Fibroblast of lung (primary cell): ENCODE results near the gene ALOX5. TPM values are rescaled to one million over a fixed set of nuclear protein-coding genes. Genes with fewer than 3 reads are reported as not detected.

ENCODE experiments used
- DNase-seq, 2 donors: peaks; one replicate each; pipeline versions ENCODE4 v3.0.0 to v3.0.0-alpha.2; 2010; ENCODE audit warnings: low read depth in 2 of 2
- H2AFZ ChIP-seq: 2 replicates; pipeline ENCODE4 v1.5.1; 2012; ENCODE audit warnings: low read length, control low read depth, inconsistent platforms
- H3K27ac ChIP-seq: 2 replicates; pipeline ENCODE4 v1.5.1; 2011; ENCODE audit warnings: low read length, control low read depth; ENCODE audit not compliant: insufficient read depth
- H3K27me3 ChIP-seq: 2 replicates; pipeline ENCODE4 v1.5.1; 2011; ENCODE audit warnings: mild to moderate bottlenecking, low read length; ENCODE audit not compliant: control insufficient read depth, insufficient read depth
- H3K36me3 ChIP-seq: 2 replicates; pipeline ENCODE4 v1.5.1; 2011; ENCODE audit warnings: low read length; ENCODE audit not compliant: control insufficient read depth, insufficient read depth
- H3K4me1 ChIP-seq: 2 replicates; pipeline ENCODE4 v1.5.1; 2011; ENCODE audit warnings: low read length; ENCODE audit not compliant: control insufficient read depth, insufficient read depth; ENCODE audit errors: extremely low read depth
- H3K4me2 ChIP-seq: 2 replicates; pipeline ENCODE4 v1.5.1; 2011; ENCODE audit warnings: low read length, control low read depth; ENCODE audit not compliant: insufficient read depth; ENCODE audit errors: extremely low read depth
- H3K4me3 ChIP-seq, 4 experiments: fragments of 200-600 bp in 1 of 4; sonication (generic) in 1 of 4; replicated peaks in 1 of 4; 2 replicates each; pipeline ENCODE4 v1.5.1; 2011 to 2016; ENCODE audit warnings: low read length in 4 of 4, low read depth in 3 of 4, mild to moderate bottlenecking in 3 of 4, control low read depth in 2 of 4, inconsistent platforms in 1 of 4, mixed read lengths in 1 of 4; ENCODE audit not compliant: insufficient read depth in 1 of 4; ENCODE audit errors: control extremely low read depth in 1 of 4
- H3K79me2 ChIP-seq: 2 replicates; pipeline ENCODE4 v1.5.1; 2012; ENCODE audit warnings: mild to moderate bottlenecking, low read length, inconsistent platforms; ENCODE audit not compliant: control insufficient read depth, insufficient read depth
- H3K9ac ChIP-seq: 2 replicates; pipeline ENCODE4 v1.5.1; 2011; ENCODE audit warnings: mild to moderate bottlenecking, low read length, control low read depth; ENCODE audit not compliant: insufficient read depth
- H3K9me3 ChIP-seq: 2 replicates; pipeline ENCODE4 v1.5.1; 2012; ENCODE audit warnings: low read depth, low read length; ENCODE audit not compliant: control insufficient read depth, insufficient read depth
- H4K20me1 ChIP-seq: 2 replicates; pipeline ENCODE4 v1.5.1; 2011; ENCODE audit warnings: low read length; ENCODE audit not compliant: control insufficient read depth, insufficient read depth; ENCODE audit errors: extremely low read depth
- EZH2 ChIP-seq: IDR thresholded peaks from 2 replicates; pipeline ENCODE4 v1.5.1; 2012; ENCODE audit warnings: low read length, control low read depth, mild to moderate bottlenecking; ENCODE audit errors: missing control alignments
- polyA plus RNA-seq, 2 donors: library from polyadenylated mRNA; depleted of rRNA in 1 of 2; stranded (reverse) in 1 of 2; unstranded in 1 of 2; fragments of >200 nt; gene quantifications; 2 replicates each; pipeline ENCODE4 v1.2.1, GENCODE V29; 2011 to 2012; ENCODE audit warnings: missing spikeins in 1 of 2
- total RNA-seq: library from RNA; depleted of rRNA; stranded (reverse); fragments of >200 nt; gene quantifications from 2 replicates; pipeline ENCODE4 v1.2.1, GENCODE V29; 2014
- TF ChIP-seq, protein P1 (sequence below), 2 donors: IDR thresholded peaks in 1 of 2; conservative IDR thresholded peaks in 1 of 2; 1 replicate in 1 of 2; 2 replicates in 1 of 2; pipeline ENCODE4 v1.5.1; 2011 to 2012; ENCODE audit warnings: low read length in 2 of 2, control low read depth in 1 of 2, inconsistent platforms in 1 of 2, low read depth in 1 of 2, mild to moderate bottlenecking in 1 of 2

ALOX5 gene
- total and polyA plus RNA-seq, 2 donors (not counting 1 experiment from before 2014, with no cell fraction given) = not detected

DNA sequence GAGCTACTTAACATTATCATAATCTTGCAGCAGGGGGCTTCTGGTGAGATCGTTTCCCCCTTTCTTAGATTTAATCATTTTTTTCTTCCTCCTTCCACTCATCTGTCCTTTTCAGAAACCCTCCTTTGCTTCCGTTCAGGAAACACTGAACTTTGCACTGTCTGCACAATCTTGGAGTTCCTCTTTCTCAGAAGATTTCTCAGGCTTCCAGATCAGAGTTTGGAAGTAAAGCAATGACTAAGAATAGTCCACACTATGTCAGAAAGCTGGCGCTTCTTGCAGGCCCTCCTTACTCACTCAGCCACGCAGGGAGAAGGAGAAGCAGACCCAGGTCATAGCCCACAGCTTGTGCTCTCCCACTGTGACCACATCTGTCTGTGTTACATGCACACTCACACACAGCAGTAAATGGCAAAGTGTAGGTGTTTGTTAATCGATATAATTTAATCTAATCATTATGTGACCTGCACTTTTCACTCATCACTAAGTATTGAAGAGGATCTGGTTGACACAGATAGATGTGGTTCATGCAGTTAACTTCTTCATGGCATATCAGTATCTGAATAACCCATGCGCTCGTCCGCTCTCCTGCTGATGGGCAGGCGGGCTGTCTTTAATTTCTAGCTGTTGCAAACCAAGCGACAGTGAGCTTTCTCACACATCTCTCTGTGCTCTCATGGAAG, 30.2 kb downstream of the ALOX5 start:
- Histone ChIP-seq H3K27me3 (peaks cover 2% of the 10 kb centered on the region), H3K4me1 (no peaks in the 10 kb centered on the region), H3K9ac (no peak overlapping the region), H3K79me2 (no peaks in the 10 kb centered on the region), H3K36me3 (no peaks in the 10 kb centered on the region), H3K4me2 (no peak overlapping the region), H2AFZ (no peak overlapping the region), H3K4me3 (no peak overlapping the region), H3K27ac (no peak overlapping the region), H4K20me1 (no peaks in the 10 kb centered on the region), H3K9me3 (no peaks in the 10 kb centered on the region)
- no peak for DNase-seq
- TF ChIP-seq EZH2 = no peak

DNA sequence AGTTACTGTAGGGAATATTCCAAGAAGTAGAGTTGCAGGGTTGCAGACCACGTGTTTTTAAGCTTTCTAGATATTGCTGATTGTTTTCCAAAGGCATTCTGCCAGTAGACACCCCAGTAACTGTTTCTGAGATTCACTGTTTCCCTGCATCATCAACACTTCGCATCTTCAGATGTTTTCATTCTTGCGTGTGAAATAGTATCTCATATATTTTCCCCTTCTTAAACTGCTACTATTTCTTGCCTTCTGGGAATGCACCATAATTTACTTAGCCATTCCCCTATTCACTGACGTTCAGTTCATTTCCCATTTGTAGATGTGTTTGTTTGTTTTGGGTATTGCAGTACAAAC, 30.7 kb downstream of the ALOX5 start:
- no peaks in the 10 kb centered on the region for H3K36me3 ChIP-seq
- H4K20me1 ChIP-seq = no peaks in the 10 kb centered on the region
- peaks cover 2% of the 10 kb centered on the region for H3K27me3 ChIP-seq
- no peak overlapping the region for H3K4me3 ChIP-seq
- no peaks in the 10 kb centered on the region for H3K79me2 ChIP-seq
- TF ChIP-seq, protein P1, sequence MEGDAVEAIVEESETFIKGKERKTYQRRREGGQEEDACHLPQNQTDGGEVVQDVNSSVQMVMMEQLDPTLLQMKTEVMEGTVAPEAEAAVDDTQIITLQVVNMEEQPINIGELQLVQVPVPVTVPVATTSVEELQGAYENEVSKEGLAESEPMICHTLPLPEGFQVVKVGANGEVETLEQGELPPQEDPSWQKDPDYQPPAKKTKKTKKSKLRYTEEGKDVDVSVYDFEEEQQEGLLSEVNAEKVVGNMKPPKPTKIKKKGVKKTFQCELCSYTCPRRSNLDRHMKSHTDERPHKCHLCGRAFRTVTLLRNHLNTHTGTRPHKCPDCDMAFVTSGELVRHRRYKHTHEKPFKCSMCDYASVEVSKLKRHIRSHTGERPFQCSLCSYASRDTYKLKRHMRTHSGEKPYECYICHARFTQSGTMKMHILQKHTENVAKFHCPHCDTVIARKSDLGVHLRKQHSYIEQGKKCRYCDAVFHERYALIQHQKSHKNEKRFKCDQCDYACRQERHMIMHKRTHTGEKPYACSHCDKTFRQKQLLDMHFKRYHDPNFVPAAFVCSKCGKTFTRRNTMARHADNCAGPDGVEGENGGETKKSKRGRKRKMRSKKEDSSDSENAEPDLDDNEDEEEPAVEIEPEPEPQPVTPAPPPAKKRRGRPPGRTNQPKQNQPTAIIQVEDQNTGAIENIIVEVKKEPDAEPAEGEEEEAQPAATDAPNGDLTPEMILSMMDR (conservative IDR thresholded peaks at IDR 0.05 in 1 of 2, IDR thresholded peaks at IDR 0.05 in 1 of 2; ENCODE audit: low read depth in 1 of 2, low read length in 2 of 2) = no peak
- TF ChIP-seq EZH2 = no peak
- H3K4me2 ChIP-seq = no peak overlapping the region
- H3K9ac ChIP-seq = no peak overlapping the region
- H2AFZ ChIP-seq = no peak overlapping the region
- no peak overlapping the region for H3K27ac ChIP-seq
- H3K4me1 ChIP-seq = no peaks in the 10 kb centered on the region
- no peak for DNase-seq
- no peaks in the 10 kb centered on the region for H3K9me3 ChIP-seq

DNA sequence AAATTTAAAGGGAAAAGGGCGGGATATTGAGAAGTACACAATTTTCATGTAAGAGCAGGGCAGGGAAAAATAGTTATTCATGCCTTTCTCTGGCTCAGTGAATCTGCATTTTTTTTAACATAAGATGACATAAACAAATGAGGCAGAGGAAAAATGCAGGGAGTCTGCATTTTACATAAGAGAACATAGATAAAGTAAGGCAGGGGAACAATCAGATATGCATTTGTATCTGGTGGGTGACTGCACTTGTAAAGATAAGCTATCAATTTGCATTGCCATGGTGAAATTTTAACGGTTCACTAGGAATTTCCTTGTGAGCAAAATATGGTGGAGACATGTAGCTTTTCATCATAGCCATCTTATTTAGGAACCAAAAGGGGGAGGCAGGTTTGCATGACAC, 33.5 kb downstream of the ALOX5 start:
- Histone ChIP-seq H3K36me3 (no peaks in the 10 kb centered on the region), H3K27me3 (peaks cover 2% of the 10 kb centered on the region), H3K79me2 (no peaks in the 10 kb centered on the region), H3K27ac (no peak overlapping the region), H3K4me1 (no peaks in the 10 kb centered on the region), H4K20me1 (no peaks in the 10 kb centered on the region), H3K9me3 (no peaks in the 10 kb centered on the region), H3K9ac (no peak overlapping the region), H3K4me2 (no peak overlapping the region), H3K4me3 (no peak overlapping the region), H2AFZ (no peak overlapping the region)
- DNase-seq = no peak
- TF ChIP-seq, protein P1 (conservative IDR thresholded peaks at IDR 0.05 in 1 of 2, IDR thresholded peaks at IDR 0.05 in 1 of 2; ENCODE audit: low read depth in 1 of 2, low read length in 2 of 2) = no peak
- no peak for TF ChIP-seq EZH2
